ENCODE measurements around the gene GPR37L1.
"Not testable (repeated sequence)": the region's sequence is repeated elsewhere in the genome, so short reads cannot be mapped to it uniquely, and the experiment has no call there.

GPR37L1 gene

GRCh38 chr1:202157945-202158344 lies 35.2 kb downstream of the GPR37L1 start:
- DNase-seq: no peak

DNA sequence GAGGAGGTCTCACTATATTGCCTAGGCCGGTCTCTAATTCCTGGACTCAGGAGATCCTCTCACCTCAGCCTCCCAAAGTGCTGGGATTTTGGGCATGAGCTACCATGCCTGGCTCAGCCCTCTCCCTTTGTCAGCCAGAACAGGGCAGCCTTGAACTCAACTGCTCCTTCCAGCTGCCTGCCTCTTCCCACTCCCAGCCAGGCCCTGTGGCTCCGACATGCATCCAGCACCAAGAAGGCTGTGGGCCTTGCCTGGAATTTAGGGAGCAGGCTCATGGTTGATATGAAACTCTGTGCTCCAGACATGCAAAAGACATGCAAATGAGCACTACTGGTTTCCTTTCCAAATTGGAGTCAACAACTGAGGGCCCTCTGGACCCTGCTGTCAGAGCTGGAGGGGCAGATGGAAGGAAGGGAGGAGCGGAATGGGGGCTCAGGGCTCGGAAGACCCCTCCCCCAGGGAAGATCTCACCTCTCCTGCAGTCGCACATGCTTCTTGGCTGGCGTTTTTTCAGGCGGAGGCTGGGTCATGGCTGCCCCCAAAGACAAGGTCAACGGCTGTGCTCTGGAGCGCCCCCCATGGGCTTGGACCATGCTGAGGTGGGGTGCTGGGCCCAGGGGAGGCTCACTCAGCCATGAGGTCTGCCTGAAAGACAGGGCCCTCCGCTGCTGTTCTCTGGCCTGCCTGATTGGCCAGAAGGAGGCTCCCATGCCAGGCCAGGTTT lies 36.3 kb downstream of the GPR37L1 start:
- DNase-seq: peak; percentile 72

- peak; percentile 85 for DNase-seq
Observed at GRCh38 chr1:202159534-202160371, 37.0 kb downstream of the GPR37L1 start.

DNA sequence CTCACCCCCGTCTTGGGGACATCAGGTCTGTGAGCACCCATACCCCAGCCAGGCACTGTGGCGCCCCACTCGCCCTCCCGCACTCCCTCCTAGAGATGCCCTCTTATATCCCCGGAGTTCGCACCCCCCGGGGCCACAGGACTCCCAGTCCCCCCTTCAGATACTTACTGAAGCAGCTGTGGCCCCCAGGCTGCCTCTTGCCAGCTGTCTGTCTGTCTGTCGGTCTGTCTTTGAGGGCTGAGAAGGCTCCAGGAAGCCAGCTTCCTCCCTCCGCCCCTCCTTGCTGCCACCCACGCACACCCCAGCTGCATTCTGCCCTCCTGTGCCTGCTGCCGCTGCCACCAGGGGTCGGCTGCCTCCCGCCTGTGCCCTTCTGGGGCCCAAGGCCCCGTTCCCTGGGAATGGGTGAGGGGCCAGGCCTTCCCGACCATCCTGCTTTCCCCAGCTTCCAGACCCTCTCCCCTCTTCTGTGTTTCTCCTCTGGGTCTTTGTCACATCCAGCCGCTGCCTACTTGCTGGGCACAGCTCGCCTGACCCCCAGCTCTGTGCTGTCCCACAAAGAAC lies 37.7 kb downstream of the GPR37L1 start, which contains the start of gene PTPN7:
PTPN7 (minus strand) TSS at position 226 of the 564 bp plus-strand sequence. CDS start 1,200 bp downstream, outside the sequence.
- DNase-seq: peak; percentile 92

- no peak for DNase-seq
Observed at GRCh38 chr1:202161151-202162046, 38.7 kb downstream of the GPR37L1 start.

DNA sequence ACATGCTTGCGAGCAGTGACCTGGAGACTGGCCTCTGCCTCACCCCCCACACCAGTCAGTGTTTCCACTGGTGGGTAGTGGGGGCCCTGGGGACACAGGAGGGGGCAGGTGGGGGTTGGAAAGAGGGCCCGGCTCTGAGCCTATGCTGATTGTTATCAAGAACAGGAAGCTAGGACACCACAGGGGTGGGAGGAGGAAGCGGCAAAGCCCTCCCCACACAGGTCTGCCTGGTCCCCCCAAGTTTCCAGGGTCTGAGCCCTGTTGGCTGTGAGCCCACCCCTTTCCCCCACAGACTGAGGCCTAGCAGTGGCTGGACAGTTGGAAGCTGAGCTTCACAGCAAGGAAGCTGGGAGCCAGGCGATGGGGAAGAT lies 39.3 kb downstream of the GPR37L1 start:
- DNase-seq: peak; percentile 68

- peak; percentile 62 for DNase-seq
Observed at GRCh38 chr1:202162418-202163280, 39.9 kb downstream of the GPR37L1 start.

GRCh38 chr1:202163281-202164270 lies 40.9 kb downstream of the GPR37L1 start:
- DNase-seq: no peak

GRCh38 chr1:202164271-202165037 lies 41.7 kb downstream of the GPR37L1 start:
- peak; percentile 81 for DNase-seq

- peak; percentile 62 for DNase-seq
Observed at GRCh38 chr1:202165267-202165941, 42.7 kb downstream of the GPR37L1 start.

DNA sequence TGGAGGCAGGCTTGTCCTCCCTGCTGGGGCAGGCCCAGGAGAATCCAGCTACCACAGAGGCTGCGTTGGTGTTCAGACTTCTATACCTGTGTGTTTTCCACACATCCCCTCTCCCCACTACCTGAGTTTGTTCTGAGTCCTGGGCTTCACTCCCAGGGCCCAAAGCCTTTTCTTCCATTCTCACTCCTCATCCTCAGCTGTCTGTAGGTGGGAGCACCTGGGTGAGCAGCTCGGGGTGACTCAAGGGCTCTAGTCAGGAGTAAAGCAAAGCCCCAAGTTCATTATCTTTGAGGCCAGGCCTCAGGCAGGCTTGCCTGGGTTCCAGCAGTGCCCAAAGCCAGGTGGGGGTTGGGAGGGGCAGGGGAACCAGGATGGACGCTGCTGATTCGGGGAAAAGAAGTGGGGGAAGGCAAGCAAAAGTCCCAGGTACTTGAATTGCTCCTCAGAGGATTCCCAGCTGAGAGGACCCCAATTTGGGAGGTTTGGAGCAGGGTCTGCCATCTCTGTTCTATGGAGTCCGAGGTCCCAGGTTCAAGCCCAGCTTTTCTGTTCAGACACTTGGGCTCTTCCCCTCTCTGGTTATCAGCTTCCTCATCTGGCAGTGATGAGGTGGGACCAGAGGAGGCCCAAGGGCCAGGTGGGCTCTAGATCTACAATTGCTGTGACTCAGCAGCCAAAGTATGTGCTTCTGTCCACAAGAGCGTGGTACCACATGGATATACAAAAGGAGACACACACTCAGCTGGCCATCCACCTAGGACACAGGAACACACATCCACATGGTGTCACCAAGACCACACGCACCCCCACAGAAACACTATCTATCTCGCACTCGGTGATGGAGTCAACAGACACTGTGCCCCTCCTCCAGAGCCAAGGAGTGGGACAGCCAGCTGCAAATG lies 43.5 kb downstream of the GPR37L1 start:
- DNase-seq: no peak

DNA sequence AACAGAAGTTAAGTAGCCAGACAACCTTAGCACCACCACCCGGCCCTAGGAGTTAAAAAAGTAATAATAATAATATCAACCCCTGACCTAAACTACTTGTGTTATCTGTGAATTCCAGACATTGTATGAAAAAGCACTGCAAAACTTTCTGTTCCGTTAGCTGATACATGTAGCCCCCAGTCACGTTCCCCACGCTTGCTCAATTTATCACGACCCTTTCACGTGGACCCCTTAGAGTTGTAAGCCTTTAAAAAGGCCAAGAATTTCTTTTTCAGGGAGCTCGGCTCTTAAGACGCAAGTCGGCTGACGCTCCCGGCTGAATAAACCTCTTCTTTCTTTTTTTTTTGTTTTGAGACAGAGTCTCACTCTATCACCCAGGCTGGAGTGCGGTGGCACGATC lies 44.3 kb downstream of the GPR37L1 start:
- DNase-seq: not testable (repeated sequence)

DNA sequence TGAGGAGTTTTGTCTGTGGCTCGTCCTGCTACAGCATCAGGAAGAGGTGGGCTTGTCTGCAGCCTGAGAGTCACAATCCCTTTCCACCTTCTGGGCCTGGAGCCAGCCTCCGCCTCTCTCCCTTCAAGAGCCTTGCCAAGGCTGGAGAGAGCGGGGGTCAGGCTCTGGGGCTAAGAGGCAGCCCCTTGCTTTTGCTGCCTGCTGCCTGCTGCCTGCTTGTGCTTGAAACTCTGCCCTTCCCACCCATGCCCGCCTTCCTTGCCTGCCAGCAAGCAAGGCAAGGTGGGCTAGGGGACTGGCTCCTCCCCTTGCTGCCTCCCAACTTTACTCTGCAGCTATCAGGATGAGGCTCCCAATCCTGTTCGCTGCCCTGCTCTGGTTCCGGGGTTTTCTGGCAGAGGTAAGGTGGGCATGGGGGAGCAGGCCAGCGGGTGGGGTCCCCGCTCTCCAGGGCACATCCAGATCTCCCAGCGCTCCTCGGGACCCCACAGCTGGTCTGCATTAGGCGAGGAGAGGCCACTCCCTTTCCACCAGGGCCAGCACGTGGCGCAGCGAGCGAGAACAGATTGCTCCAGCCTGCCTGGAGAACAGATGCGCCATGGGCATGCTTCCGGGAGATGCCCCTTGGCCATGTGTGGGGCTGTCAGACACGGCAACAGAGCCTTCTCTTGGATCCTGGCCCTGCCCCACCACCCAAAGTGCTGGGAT lies 45.1 kb downstream of the GPR37L1 start:
- DNase-seq: no peak

GRCh38 chr1:202168861-202169260 lies 46.1 kb downstream of the GPR37L1 start:
- no peak for DNase-seq

- DNase-seq: no peak
Observed at GRCh38 chr1:202170726-202171125, 48.0 kb downstream of the GPR37L1 start.

- no peak for DNase-seq
Observed at GRCh38 chr1:202171292-202172014, 48.7 kb downstream of the GPR37L1 start.

GRCh38 chr1:202172015-202172355 lies 49.3 kb downstream of the GPR37L1 start:
- no peak for DNase-seq

All from activated CD4-positive, alpha-beta T cell treated with anti-CD3 and anti-CD28 coated beads, Interleukin-2, Interleukin-6, amounts not matched to agents 100 ng/mL and 50 ng/mL, durations not matched to agents 16 hours and 8 hours (primary cell).